NCI-H510A (cell line): ENCODE measurements around the gene ZBTB17.

Experiments used
- DNase-seq: peaks from one replicate; lab custom pipeline; 2025; lab: John Stamatoyannopoulos, UW

Gene ZBTB17

DNA sequence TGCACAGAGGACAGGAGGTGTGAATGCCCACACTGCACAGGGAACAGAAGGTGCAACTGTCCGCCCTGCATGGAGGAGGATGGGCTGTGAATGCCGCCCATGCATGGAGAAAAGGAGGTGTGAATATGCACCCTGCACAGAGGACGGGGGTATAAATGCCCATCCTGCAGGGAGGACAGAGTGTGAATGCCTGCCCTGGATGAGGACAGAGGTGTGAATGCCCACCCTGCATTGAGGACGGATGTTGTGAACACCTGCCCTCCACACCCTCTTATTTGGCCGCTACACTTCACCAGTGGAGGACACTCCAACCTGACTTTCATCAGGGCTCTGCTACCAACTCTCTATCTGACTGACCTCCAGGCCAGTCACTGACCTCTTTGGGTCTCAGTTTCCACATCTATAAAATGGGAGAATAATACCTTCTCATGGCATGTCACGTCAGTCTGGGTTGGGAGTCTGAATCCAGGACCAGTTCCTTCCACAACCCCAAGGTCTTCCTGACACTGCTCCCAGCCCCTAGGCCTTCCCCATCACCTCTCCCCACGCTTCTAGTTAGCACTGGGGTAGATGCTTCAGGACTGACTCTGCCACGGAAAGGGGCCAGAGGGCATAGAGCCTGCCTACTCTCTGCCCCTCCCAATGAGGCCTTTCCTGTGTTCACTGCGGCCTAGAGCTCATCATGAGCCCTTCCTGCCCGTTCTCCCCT is 28.4 kb downstream of the ZBTB17 start:
- DNase-seq, result no peak

DNA sequence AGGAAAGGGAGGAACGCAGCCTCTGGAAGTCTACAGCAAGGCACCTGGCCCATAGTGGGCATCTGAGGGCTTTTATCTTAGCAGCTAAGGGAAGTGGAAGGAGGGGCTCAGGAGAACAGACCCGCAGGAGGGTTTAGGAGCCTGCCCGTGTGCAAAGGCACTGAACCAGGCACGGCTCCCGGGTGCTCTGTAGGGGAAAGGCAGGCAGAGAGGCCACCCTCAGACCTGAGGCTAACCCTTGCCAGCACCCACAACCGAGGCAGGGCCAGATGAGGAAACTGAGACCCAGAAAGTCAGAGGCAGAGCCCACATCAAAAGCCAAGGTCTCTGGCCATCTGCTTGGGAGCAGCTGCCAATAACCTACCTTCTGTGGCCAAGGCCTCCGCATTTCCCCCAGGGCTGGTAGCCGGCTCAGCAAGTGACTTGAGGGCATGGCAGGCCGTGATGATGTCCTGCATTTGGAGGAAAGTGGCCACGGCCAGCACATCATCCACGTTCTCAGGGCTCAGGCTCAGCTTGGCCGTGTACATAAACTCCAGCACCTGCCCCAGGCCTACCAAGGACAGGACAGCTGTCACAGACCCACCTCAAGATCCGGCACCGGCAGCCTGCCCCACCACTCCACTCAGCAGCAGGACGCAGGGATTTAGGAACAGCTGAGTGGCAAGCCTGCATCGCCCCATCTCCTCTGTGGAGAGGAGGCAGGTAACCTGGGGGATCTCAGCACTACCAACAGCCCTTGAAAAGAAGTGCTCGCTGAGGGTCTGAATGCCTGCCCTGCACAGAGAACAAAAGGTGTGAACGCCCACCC is 29.1 kb downstream of the ZBTB17 start:
- no peak for DNase-seq

DNA sequence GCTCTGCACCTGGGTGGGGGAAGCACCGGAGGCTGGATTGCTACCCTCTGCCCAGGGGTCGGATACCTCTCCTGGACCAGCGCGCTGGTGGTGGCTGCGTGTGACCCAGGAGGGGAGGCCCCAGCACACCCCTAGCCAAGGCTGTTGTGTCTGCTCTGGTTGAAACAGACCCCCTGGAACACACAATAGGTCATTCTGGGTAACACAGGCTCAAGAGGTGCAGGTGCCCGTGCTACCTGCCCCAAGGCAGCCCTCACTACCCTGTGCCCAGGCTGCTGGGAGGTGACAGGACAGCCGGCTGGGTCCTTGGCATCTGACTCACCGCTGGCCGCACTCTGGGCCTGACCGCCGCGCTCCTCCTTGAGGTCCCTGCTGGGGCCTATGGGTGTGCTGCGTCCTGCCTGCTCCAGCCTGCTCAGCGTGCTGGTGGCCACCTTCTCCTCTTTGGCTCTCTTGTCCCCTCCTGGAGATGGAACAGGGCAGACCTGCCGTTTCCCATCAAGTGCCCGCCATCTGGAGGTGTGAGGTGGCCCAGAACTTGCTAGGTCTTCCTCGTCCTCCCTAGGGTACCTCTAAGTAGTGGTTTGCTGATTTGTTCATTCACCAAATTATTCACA is 30.0 kb downstream of the ZBTB17 start:
- DNase-seq, result no peak

DNA sequence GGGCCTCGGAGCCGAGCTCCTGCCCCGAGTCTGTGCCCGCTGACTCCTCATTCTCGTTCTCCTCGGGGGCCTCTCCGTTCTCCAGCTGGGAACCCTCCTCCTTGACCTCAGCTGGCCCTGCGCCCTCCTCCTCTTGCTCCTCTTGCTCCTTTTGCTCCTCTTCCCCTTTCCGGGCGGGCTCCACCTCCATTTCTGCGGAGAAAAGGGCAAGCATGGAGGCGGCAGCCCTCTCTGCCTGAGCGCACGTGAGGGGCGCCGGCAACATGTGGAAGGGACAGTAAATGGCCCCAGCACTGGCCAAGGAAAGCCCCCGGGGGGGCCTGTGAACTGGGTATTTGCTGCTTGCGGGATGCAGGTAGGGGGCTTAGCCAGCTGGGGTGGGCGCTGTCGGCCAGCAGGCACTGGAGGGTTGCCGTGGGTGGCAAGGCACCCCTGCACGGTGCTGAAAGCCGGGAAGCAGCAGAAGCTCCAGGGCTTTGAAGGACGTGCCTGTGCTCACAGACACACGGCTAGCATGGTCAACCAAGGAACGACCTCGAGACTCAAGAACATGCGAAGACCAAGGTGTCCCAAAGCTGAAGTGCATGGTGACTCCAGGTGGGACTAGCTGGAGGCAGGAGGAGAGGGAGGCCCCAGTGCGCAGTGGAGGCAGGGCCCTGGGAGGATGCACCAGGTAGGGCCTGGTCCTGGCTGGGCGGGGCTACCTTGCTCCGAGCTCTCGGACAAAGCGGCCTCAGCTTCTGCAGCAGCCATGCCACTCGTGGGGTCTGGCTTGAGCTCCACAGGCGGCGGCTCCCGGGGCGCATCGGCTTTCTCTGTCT is 30.7 kb downstream of the ZBTB17 start:
- DNase-seq, result no peak

DNA sequence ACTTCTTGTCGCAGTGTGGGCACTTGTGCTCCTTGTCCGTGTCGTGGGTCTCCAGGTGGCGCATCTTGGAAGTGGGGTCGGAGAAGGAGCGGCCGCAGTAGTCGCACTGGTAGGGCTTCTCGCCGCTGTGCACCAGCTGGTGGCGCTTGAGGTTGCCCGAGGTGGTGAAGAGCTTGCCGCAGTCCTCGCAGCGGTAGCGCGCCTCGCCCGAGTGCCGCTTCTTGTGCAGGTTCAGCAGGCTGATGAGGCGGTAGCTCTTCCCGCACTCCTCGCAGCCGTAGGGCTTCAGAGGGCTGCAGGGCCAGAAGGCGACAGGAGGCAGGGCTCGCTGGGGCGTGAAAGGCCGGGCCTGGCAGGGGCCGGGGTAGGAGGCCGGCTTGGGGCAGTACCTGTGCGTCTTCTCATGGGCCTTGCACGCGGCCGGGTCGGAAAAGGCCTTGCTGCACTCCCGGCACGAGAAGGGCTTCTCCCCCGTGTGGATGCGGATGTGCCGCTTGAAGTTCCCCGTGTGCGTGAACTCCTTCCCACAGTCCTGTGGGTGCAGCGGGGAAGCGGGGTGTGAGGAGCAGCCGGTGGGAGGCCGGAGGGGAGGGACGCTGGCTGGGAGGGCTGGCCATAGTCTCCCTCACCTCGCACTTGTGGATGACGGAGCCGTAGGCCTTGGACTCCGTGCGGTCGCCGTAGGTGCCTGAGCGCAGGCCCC is 31.4 kb downstream of the ZBTB17 start:
- DNase-seq, result no peak

DNA sequence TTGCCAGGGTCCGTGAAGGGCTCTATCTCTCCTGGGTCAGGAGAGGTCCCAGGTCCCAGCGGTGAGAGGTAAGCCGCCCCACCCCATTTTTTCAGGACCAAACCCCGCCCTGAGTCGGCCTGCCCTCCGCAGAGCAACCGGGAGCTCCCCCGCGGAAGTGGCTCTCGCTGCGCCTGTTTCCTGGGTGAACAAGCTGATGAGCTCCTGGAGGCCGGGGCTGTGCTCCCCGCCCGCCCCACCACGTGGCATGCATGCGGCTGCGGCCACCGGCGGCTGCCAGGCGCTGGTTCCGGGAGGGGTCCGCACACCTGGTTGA is 32.0 kb downstream of the ZBTB17 start:
- DNase-seq, result no peak

DNA sequence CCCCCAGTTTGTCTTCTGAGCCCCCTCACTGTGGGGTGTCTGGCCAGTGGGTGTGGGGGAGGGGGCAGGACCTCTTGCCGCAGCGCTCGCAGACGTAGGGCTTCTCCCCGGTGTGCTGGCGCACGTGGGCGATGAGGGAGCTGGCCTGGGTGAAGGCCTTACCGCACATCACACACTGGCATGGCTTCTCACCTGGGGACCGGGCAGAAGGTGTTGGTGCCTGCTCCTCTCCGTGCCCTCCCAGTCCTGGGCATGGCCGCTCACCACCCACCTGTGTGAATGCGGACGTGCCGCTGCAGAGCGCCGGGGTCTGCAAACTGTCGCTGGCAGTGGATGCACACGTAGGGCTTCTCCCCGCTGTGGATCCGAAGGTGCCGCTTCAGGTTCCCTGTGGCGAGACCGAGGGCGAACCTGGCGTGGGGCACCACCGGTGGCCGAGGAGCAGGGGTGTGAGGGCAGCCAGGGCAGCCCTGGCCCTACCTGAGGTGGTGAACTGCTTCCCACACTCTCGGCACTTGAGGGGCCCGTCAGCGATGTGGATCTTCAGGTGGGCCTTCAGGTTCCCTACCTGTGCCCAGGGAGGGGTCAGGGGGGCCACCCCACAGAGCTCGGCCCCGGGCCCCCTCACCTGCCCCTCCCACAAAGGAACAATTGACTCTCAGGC is 32.4 kb downstream of the ZBTB17 start:
- DNase-seq, result no peak

DNA sequence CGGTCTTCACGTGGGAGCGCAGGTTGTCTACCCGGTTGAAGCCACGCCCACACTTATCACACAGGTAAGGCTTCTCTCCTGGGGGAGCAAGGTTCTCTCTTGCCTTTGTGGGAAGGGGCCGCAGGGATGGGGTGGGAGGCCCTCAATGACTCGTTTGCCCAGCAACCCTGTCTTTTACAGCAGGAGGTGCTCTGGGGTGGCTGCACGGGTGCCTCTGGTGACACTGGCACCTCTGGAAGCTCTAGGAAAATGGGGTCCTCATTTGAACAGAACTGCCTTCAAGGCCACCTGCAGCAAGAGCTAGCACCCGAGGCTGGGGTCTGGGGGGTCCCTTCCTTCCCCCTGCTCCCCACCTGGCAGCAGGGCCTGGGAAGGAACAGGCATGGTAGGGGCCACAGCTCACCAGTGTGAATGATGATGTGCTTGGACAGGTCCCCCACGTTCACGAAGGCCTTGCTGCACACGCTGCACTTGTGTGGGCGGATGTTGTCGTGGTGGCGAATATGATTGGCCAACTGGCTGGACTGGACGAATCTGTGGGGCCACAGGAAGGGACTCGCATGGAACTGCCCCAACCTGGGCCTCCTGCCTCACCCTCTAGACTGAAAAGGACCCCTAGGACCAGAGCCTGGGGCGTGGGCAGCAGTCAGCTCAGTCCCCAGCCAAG is 33.1 kb downstream of the ZBTB17 start:
- DNase-seq, result no peak

DNA sequence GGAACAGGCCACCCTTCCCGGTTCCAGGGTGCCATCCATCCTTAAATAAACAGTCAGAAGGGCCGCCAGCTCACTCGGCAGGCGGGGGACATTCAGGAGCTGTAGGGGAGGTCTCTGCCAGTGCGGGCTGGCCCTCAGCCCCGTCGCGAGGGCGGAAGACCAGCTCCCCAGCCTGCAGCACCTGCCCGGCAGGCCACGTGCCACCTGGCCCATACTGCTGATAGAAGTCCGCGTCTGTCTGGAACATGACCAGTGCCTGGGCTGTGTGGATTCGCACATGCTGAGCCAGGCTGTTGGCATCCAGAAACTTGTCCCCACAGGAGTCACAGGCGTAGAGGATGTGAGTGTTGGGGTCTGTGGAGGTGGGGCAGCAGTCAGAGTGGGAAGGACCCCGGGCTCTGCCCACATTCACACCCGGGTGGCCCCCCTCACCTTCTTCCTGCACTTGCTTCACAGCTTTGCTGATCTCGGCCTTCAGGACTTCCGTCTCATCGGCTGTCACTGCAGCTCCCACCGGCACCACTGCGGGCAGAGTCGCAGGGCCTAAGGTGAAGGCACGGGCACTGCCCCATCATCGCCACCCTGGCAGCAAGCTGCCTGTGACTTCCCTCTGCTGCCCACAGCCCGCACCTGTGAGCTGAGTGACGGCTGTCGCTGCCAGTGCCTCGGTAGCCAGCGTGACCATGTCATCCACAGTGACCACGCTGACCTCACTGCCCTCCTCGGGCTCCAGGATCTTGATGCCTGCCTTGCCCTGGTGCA is 33.8 kb downstream of the ZBTB17 start:
- DNase-seq, result no peak

DNA sequence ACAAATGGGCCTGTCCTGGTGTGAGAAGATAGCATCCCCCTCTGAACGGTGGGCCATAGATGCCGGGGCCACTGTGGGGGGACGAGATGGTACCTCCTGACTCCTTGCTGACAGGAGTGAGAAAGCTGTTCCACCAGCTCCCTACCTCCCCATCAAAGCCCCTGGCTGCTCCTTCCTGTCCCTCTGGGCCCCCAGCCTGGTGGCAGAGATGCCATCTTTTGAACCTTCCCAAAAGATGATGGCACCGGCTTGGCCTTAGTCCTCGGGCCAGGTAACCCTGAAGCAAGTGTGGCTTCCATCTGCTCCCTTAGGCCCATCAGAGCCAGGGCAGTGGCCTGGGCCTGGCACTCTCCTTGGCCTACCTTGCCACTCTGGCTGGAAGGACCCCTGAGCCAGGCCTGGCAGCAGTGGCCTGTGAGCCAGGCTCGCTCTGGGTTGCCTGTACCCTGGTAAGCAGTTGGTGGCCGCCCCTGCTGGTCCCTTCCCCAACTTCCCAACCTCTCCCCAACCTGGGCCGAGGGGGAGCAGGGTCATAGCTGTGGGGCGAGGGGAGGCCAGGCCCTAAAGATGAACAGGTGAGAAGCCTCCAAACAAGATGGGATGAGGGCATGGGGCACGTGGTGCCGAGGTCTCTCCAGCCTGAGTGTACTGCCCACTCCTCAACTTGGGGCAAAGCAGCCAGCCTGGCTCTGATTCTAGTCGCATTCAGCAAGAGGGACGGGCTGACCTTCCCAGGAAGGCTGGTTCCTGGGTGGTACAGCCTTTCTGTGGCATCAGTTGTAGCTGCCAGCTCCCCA is 34.7 kb downstream of the ZBTB17 start:
- DNase-seq, result no peak

DNA sequence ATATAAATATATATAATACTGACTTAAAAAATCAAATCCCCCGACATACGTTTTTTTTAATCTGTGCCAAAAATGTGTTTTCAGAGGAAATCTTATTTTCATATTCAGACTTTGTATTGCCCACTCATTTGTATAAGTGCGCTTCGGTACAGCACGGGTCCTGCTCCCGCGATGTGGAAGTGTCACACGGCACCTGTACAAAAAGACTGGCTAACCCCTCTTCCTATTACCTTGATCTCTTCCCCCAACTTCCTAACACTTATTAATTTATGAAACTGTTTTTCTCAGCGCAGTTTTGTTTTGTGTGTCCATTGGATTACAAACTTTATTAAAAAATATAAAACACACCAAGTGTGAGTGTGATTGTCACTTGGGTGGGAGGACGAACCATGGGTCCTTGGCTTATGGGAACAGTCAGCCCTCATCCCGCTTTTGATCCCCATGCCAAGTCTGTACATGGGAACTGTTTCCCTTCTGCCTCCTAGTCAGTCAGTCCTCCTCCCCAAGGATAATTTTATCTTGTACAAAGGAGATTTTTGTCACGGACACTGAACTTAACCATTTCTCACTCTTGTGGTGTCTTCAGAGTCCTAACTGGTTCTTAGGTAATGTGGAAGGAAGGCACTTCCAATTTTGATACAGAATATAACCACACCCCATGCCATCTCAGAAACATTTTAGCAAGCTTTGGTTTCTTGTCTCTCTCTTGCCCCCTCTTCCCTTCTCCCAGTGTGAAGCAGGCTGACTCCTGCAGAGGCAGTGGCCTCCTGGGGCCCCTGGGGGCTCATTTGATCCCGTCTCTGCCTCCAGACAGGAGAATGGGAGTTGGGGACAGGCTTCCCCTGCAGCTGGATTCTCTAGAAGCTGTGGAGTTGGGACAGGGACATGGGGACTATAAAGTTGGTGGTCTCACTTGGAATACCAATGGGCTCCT is 35.5 kb downstream of the ZBTB17 start:
- DNase-seq, result no peak

DNA sequence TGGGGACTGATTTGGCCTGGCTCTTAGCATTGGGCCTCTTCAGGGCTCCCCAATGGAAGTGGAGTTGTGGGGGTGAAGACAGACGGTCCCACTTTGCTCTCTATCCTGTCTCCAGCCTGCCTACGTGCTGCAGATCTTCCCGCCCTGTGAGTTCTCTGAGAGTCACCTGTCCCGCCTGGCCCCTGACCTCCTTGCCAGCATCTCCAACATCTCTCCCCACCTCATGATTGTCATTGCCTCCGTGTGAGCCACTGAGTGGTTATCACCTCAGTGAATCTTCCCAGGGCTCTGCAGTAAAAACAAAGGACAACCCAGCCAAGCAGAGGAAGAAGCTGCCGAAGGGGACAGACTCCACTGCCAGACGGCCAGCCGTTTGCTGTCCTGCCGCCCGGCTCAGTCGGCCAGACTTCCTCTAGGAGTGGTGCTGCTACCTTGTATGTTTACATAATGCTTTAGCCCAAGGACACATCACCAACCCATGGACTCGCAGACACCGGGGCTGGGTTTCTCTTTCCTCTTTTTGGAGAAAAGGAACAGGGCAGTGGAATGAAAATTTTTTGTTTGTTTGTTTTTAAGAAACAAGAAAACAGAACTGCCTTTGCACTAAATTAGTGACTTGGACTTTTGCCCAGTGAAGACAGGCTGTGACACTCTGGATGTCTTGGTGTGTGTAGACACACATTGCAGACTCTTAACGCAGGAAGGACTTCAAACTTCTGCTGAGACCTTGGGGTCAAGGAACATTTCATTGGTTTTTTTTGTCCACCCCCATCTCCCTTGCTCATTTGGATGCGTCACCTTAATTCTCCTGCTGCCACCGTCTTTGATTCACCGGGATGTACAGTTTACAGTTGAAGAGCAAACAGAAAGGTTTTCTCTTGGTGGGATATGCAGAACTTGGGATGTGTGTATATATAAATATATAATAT is 36.5 kb downstream of the ZBTB17 start:
- no peak for DNase-seq

DNA sequence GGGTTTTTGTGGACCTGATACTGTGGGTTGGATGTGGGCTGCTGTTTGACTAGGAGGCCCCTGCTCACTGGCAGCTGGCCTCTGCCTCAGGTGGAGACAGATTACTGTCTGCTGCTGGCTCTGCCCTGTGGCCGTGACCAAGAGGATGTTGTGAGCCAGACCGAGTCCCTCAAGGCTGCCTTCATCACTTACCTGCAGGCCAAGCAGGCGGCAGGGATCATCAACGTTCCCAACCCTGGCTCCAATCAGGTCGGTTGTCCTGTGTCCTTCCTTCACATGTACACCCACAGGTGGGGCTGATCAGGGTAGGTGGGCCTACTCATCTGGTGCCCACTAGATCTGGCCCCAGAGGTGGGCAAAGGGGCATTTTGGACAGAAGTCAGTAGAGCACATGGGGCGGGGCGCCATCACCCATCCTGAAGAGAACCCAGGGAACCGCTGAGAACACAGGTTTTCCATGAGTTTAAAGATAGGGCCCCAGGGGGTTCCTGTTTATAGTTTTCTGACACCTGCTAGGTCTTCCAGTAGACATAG is 37.2 kb downstream of the ZBTB17 start:
- no peak for DNase-seq

DNA sequence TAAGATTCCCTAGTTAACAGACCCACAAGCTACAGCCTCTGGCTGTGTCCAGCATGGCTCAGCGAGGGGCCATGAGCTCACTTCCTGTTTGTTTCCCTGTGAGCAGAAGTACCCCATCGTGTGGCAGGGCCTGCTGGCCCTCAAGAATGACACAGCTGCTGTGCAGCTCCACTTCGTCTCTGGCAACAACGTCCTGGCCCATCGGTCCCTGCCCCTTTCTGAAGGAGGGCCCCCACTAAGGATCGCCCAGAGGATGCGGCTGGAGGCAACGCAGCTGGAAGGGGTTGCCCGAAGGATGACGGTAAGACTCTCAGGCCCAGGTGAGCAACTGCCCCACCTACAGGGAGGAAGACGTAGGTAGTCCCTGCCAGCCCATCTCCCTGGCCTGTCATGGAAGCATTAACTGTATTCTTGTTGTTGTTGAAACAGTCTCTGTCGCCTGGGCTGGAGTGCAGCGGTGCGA is 38.2 kb downstream of the ZBTB17 start:
- peak; percentile 86 for DNase-seq

DNA sequence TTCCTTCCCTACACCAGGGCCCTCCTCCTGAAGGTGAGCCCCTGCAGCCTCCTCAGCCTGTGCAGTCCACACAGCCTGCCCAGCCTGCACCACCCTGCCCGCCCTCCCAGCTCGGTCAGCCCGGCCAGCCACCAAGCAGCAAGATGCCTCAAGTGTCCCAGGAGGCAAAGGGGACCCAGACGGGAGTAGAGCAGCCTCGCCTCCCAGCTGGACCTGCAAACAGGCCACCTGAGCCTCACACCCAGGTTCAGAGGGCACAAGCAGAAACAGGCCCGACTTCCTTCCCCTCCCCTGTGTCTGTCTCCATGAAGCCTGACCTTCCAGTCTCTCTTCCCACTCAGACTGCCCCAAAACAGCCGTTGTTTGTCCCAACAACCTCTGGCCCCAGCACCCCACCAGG is 38.8 kb downstream of the ZBTB17 start:
- no peak for DNase-seq

DNA sequence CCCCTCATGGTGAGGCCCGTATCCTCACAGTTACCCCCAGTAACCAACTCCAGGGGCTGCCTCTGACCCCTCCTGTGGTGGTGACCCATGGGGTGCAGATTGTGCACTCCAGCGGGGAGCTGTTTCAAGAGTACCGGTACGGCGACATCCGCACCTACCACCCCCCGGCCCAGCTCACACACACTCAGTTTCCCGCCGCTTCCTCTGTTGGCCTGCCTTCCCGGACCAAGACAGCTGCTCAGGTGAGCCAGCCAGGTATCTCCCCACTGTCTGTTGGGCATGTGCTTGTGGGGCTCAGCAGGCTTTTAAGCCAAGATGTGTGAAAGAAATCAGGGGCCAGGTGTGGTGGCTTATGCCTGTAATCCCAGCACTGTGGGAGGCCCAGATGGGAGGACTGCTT is 39.9 kb downstream of the ZBTB17 start:
- DNase-seq, result no peak
